Neural progenitor cell (in vitro differentiated cells): Measurements from ENCODE around the gene VEPH1. TPM values are rescaled to one million over a fixed set of nuclear protein-coding genes. Genes with fewer than 3 reads are reported as not detected.

Source experiments
- DNase-seq: peaks from one replicate; pipeline ENCODE4 v3.0.0-alpha.2; 2016; ENCODE audit warnings: low spot score
- H2AFZ ChIP-seq: fragments of 200-600 bp; sonication (generic); replicated peaks from 2 replicates; pipeline ENCODE4 v1.6.1; 2016; ENCODE audit warnings: antibody characterized with exemption
- H3F3A ChIP-seq: fragments of 200-600 bp; sonication (generic); 2 replicates; pipeline ENCODE4 v1.6.1; 2016; ENCODE audit warnings: antibody characterized with exemption, low read depth
- H3K27ac ChIP-seq: fragments of 200-600 bp; sonication (generic); 2 replicates; pipeline ENCODE4 v1.5.1; 2016; ENCODE audit warnings: mild to moderate bottlenecking
- H3K27me3 ChIP-seq: fragments of 200-600 bp; sonication (generic); 2 replicates; pipeline ENCODE4 v1.6.1; 2016; ENCODE audit warnings: mild to moderate bottlenecking, moderate library complexity
- H3K36me3 ChIP-seq: fragments of 200-600 bp; sonication (generic); 2 replicates; pipeline ENCODE4 v1.5.1; 2016
- H3K4me1 ChIP-seq: fragments of 200-600 bp; sonication (generic); 2 replicates; pipeline ENCODE4 v1.6.1; 2016; ENCODE audit warnings: mixed run types
- H3K4me2 ChIP-seq: fragments of 200-600 bp; sonication (generic); 2 replicates; pipeline ENCODE4 v1.6.1; 2016
- H3K4me3 ChIP-seq: fragments of 200-600 bp; sonication (generic); 2 replicates; pipeline ENCODE4 v1.5.1; 2016
- H3K79me2 ChIP-seq: fragments of 200-600 bp; sonication (generic); 2 replicates; pipeline ENCODE4 v1.6.1; 2016; ENCODE audit warnings: low read depth
- H3K9ac ChIP-seq: fragments of 200-600 bp; sonication (generic); 2 replicates; pipeline ENCODE4 v1.6.1; 2016
- H3K9me3 ChIP-seq: fragments of 200-600 bp; sonication (generic); 2 replicates; pipeline ENCODE4 v1.5.1; 2016; ENCODE audit warnings: low read depth
- H4K20me1 ChIP-seq: fragments of 200-600 bp; sonication (generic); 2 replicates; pipeline ENCODE4 v1.6.1; 2016; ENCODE audit warnings: low read depth
- H3K27ac Mint-ChIP-seq: 3 replicates; pipeline ENCODE4 v1.8.0; 2021; ENCODE audit warnings: mixed read lengths
- H3K27me3 Mint-ChIP-seq: 2 replicates; pipeline ENCODE4 v1.8.0; 2022; ENCODE audit warnings: low read depth, mild to moderate bottlenecking, inconsistent platforms, moderate library complexity, mixed read lengths; ENCODE audit not compliant: insufficient read depth
- H3K36me3 Mint-ChIP-seq: 3 replicates; pipeline ENCODE4 v1.8.0; 2021; ENCODE audit warnings: mixed read lengths
- H3K4me1 Mint-ChIP-seq: 3 replicates; pipeline ENCODE4 v1.8.0; 2021; ENCODE audit warnings: mixed read lengths
- H3K4me3 Mint-ChIP-seq: 3 replicates; pipeline ENCODE4 v1.8.0; 2021; ENCODE audit warnings: mild to moderate bottlenecking, moderate library complexity, mixed read lengths
- H3K9me3 Mint-ChIP-seq: 3 replicates; pipeline ENCODE4 v1.8.0; 2020; ENCODE audit warnings: mixed read lengths
- CTCF ChIP-seq: fragments of 200-600 bp; sonication (generic); IDR thresholded peaks from 2 replicates; pipeline ENCODE4 v1.5.1; 2017; ENCODE audit warnings: antibody characterized with exemption, mild to moderate bottlenecking
- EZH2 ChIP-seq: fragments of 200-600 bp; sonication (generic); IDR thresholded peaks from 2 replicates; pipeline ENCODE4 v1.6.1; 2017; ENCODE audit warnings: antibody characterized with exemption, mild to moderate bottlenecking, moderate library complexity
- EZH2phosphoT487 ChIP-seq: fragments of 200-600 bp; sonication (generic); IDR thresholded peaks from 2 replicates; pipeline ENCODE4 v1.6.1; 2017; ENCODE audit warnings: antibody characterized with exemption
- total RNA-seq: library from RNA; depleted of rRNA; stranded (reverse); fragments of >200 nt; gene quantifications from 2 replicates; pipeline ENCODE4 v1.2.3, GENCODE V29; 2015; ENCODE audit warnings: low replicate concordance

The VEPH1 gene
- total RNA-seq, 1 donor from 2014 or later = not detected

GRCh38 chr3:157531771-157532170 is 28.6 kb upstream of the VEPH1 start:
- Mint-ChIP-seq H3K27ac (no peak overlapping the region), H3K4me3 (no peak overlapping the region), H3K4me1 (peaks cover 5% of the 10 kb centered on the region), H3K27me3 (peaks cover 2% of the 10 kb centered on the region), H3K36me3 (no peaks in the 10 kb centered on the region), H3K9me3 (peaks cover 6% of the 10 kb centered on the region)
- Histone ChIP-seq H4K20me1 (no peaks in the 10 kb centered on the region), H3K9ac (no peak overlapping the region), H2AFZ (peak overlapping the region; percentile 81), H3K79me2 (no peaks in the 10 kb centered on the region), H3F3A (no peaks in the 10 kb centered on the region), H3K36me3 (no peaks in the 10 kb centered on the region), H3K4me3 (no peak overlapping the region), H3K4me1 (no peaks in the 10 kb centered on the region), H3K27ac (no peak overlapping the region), H3K4me2 (no peak overlapping the region), H3K9me3 (no peaks in the 10 kb centered on the region), H3K27me3 (no peaks in the 10 kb centered on the region)
- DNase-seq = no peak
- TF ChIP-seq CTCF (no peak), EZH2 (no peak), EZH2phosphoT487 (no peak)

GRCh38 chr3:157531301-157531660 is 28.1 kb upstream of the VEPH1 start:
- Histone ChIP-seq H3K4me1 (no peaks in the 10 kb centered on the region), H3F3A (no peaks in the 10 kb centered on the region), H3K9ac (no peak overlapping the region), H3K4me2 (no peak overlapping the region), H3K36me3 (no peaks in the 10 kb centered on the region), H3K9me3 (no peaks in the 10 kb centered on the region), H3K27ac (no peak overlapping the region), H3K27me3 (no peaks in the 10 kb centered on the region), H4K20me1 (no peaks in the 10 kb centered on the region), H2AFZ (no peak overlapping the region), H3K79me2 (no peaks in the 10 kb centered on the region), H3K4me3 (no peak overlapping the region)
- no peak overlapping the region for H3K27ac Mint-ChIP-seq
- DNase-seq = no peak
- peaks cover 2% of the 10 kb centered on the region for H3K27me3 Mint-ChIP-seq
- peaks cover 5% of the 10 kb centered on the region for H3K4me1 Mint-ChIP-seq
- no peak for TF ChIP-seq EZH2phosphoT487
- no peak for TF ChIP-seq EZH2
- no peak for TF ChIP-seq CTCF
- H3K4me3 Mint-ChIP-seq = no peak overlapping the region
- peaks cover 6% of the 10 kb centered on the region for H3K9me3 Mint-ChIP-seq
- H3K36me3 Mint-ChIP-seq = no peaks in the 10 kb centered on the region

- H3K4me1 Mint-ChIP-seq = peaks cover 5% of the 10 kb centered on the region
- H3K4me2 ChIP-seq = no peak overlapping the region
- H3K27ac Mint-ChIP-seq = no peak overlapping the region
- no peaks in the 10 kb centered on the region for H3K36me3 Mint-ChIP-seq
- peaks cover 2% of the 10 kb centered on the region for H3K27me3 Mint-ChIP-seq
- H2AFZ ChIP-seq = no peak overlapping the region
- H3K27me3 ChIP-seq = no peaks in the 10 kb centered on the region
- TF ChIP-seq EZH2 = no peak
- no peak for TF ChIP-seq EZH2phosphoT487
- no peak for TF ChIP-seq CTCF
- DNase-seq = no peak
- H3K4me3 ChIP-seq = no peak overlapping the region
- no peaks in the 10 kb centered on the region for H3K4me1 ChIP-seq
- no peaks in the 10 kb centered on the region for H3K9me3 ChIP-seq
- H4K20me1 ChIP-seq = no peaks in the 10 kb centered on the region
- H3K27ac ChIP-seq = no peak overlapping the region
- H3K9ac ChIP-seq = no peak overlapping the region
- H3K9me3 Mint-ChIP-seq = peaks cover 1% of the 10 kb centered on the region
- H3K36me3 ChIP-seq = no peaks in the 10 kb centered on the region
- no peaks in the 10 kb centered on the region for H3K79me2 ChIP-seq
- H3F3A ChIP-seq = no peaks in the 10 kb centered on the region
- H3K4me3 Mint-ChIP-seq = no peak overlapping the region
Measured at GRCh38 chr3:157530637-157531300, 27.6 kb upstream of the VEPH1 start.
